GM21786 (cell line): ENCODE data around the gene CYBC1.

ENCODE experiments used
- ATAC-seq: cut with Tn5 transposase; IDR thresholded peaks from one replicate; pipeline ENCODE4 v1.9.1; 2021; ENCODE audit not compliant: unreplicated experiment

CYBC1 gene

DNA sequence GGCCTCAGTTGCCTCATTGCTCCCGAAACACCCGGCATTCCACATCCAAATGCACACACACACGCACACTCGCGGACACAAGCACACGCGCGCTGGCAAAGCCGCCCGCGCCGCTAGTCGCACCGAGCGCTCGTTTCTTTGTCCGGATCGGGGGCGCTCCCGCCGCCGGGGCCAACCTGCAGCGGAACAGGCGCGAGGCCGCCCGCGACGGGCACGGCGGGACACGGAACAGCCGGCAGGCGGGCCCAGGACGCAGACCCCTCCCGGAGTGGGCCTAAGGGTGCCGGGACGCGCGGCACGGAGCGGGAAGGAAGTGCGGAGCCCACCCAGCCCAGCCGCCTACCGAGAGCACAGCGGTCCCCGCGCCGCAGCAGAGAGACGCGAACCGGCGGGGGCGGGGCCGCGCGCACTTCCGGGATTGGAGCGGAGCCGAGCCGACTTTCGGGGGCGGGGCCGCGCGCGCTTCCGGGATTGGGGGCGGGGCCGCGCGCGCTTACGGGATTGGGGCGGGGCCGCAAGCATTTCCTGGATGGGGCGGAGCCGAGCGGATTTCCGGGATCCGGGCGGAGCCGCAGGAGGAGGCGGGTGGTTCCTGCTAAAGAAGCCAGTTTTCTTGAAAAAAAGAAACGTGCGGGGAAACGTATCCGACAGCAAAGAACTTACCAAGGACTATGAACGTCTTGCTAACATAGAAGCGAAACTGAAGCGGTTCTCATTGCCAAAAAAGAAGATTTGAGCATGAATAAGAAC is at the start of gene CYBC1:
CYBC1 (minus strand) TSS at position 396 of the 750 bp plus-strand sequence. CDS start 1,498 bp downstream, outside the sequence.
- ATAC-seq: peak; percentile 47

DNA sequence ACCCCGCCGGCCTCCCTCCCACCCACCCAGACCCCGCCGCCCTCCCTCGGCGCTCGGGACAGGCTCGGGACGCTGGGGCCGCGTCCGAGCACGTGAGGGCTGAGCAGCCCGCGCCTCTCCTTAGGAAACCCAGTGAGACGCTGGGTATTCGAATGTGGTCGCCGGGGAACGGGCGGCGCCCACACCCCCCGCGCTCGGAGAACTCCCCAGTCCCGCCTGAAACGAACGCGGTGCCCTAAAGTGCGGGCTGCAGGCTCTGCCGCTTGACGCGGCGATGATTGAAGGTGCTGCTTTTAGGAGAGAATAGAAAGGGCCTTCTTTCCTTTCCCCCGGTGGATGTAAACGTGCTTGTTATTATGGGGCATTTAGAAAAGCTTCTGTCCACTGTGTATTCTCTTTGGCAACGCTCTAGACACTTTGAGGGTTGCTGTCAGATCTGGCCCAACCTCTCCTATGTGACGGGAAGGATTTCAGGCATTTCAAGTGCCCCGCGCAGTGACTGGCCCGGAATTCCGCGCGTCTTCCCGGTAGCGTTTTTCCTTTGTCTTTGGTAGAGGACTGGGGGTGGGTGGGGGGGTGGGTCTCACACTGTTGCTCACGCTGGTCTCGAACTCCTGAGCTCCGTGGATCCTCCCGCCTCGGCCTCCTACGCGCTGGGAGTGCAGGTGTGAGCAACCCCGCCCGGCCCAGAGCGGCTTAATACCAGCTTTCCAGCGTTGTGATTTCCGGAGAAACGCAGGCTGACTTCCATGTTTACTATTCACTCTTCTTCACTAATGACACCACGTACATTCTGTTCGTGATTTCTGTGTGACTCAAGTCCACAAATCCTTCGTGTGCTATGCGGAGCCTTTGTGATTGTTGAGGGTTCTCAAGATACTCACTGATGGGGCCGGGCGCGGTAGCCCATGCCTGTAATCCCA is 47.2 kb upstream of the CYBC1 start:
- peak; percentile 11 for ATAC-seq

DNA sequence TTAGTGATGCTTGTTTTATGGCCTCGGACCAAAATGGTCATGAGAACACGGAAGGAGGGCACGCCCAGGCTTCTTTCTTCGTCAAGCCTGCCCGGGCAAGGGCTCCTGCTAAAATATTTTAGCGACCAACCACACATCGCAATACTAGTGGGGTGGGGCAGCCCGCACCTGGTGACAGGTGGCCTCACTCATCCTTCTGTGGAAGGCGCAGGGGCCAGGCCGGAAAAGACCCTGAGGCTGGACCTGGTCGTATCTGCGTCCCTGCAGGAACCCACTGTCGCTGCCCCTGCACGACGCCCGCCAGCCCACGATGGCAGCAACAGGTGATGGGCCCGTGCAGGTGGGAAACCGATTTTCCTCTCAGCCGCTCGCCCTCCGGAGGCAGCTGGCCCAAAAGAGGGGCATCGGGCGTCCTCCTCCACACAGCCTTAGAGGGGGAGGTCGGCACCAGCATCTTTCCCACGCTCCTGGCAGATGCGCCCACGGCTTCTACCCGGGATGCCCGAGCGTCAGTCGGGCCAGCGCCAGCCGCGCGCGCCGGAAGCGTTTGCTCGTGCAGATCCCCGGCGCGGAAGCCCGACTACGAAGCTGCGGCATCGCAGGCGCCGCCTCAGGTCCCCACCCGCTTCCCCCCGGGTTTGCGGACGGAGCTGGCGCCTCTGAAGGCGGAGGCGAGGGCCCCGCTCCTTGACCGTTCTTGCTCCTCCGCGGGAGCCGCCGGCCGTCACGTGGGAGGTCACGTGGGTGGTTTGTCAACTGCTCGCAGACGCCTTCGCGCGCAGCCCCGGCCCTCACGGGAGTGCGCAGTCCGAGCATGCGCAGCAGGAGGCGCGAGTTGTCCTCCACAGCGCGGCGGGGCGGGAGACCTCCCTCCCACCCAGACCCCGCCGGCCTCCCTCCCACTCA is 46.2 kb upstream of the CYBC1 start:
- ATAC-seq: peak; percentile 66

DNA sequence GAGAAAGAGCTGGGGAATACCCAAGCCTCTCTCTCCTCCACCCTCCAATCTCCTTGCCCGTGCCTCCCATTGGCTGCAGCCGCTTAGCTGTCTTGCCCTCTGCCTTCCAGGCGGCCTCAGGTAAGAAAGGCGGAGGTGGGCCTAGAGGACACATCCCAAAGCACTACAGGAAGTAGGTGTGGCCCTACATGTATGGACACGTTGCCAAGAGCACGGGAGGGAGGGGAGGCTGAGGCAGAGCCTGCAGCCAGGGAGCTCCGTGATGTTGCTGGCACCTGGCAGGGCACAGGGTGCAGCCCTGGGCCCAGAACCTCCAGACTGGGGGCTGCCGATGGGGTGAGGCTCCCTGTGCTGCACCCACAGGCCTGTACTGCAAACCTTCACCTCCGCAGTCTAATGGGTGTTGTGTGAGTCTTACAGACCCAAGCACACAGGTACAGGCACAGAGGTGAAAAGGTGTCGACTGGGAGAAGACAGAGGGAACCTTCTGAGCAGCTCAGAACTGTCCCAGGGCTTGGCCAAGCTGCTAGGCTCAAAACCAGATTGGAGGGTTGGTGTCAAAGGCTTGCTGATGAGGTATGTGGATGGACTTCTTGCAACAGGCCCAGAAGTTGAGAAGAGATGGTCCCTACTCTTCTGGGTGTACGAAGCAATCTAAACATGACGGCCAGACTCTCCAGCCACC is 45.4 kb upstream of the CYBC1 start:
- no peak for ATAC-seq

DNA sequence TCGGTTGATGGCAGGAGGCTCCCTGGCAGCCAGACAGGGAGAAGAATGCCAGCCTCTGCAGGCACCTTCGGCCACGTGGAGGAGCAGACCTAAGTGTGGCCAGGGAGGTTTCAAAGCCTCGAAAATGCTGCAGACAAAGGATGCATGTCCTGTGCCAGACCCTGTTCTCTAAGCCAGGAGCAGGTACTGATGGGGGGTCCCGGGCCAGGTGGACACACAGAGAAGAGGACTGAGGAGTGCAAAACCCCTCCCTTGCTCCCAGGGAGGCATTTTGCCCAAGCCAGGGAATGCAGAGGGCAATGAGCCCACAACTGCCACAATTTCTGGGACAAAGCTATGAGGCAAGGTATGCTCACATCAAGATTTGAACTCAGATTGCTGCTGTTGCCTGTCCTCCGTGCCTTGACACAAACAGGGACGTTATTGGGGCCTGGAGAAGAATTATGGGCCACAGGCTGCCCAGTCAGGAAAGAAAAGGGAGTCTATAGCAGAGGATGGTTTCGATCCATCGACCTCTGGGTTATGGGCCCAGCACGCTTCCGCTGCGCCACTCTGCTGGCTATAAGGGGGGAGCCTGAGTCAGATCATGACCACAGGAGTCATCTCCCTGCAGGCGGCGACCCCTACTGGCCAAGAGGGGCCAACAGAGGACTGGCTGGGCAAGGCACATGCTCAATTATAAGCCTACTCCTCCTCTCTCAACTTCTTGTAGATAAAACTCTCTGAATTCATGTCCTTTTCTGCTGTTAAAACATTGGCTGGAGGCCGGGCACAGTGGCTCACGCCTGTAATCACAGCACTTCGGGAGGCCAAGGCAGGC is 43.9 kb upstream of the CYBC1 start:
- ATAC-seq: peak; percentile 44

DNA sequence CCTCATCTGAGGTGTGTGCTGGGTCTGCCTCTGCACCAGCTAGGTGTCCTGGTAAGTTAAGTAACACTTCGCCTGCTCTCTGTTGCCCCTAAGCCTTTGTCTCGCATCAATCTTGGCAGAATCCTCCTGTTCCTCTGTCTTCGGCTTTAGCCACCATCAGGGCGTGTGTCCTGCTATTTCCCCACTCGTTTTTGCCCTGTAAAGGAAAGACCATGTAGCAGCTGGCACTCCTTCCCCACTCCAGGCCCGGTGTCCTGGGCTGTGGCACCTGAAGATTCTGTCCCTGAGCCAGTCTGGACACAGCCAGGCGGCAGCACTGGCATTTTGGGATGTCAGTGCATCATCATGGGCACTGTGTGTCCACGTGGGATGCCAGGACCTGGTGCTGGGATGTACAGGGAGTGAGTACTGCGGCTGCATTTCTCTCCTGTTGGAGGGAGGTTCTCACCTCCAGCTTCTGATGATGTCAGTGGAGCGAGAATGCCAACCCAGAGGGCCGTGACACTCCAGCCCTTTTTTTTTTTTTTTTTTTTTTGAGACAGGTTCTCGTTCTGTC is 42.8 kb upstream of the CYBC1 start:
- no peak for ATAC-seq

DNA sequence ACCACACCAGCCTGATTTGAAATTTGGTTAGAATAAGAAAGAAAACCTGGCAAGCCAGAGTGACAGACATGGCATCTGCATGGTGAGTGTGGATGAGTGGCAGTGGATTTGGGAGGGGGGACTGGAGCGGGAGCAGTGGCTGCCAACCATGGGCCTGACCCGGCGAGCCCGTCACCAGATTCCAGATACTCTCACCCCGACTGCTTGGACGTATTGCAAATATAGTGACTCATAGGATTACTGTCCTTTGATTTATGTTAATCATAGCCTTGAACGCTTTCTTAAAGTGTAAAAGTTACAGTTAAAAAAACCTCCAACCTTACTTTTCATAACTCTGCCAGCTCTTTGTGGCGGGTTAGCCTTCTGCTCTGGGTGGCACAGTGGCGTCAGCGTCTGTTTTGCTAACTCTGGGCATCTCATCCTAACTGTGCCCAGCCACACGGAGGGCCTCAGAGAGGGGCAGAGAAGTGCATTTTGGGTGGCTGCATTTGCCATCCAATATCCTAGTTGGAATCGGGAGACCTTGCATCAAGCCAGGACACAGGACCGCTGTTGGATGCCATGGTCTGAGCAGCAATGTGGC is 42.2 kb upstream of the CYBC1 start:
- no peak for ATAC-seq

DNA sequence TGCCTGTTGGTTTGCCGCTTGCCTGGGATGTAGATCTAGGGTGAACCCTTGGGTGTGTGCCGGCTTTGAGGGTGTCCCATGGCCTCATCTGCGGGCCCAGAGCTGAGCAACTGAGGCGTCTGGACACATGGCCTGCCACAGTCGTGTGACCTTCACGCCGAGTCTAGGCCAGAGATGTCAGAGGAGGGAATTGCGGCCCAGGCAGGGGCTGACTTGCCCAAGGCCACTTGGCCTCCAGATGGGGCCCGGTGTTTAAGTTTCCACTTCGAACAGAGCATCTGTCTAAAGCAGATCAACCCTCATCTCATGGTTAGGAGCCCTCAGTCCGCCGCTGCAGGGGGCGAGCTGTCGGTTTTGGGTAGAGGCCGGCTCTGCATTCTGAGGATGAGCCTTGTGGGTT is 41.0 kb upstream of the CYBC1 start:
- ATAC-seq: no peak

DNA sequence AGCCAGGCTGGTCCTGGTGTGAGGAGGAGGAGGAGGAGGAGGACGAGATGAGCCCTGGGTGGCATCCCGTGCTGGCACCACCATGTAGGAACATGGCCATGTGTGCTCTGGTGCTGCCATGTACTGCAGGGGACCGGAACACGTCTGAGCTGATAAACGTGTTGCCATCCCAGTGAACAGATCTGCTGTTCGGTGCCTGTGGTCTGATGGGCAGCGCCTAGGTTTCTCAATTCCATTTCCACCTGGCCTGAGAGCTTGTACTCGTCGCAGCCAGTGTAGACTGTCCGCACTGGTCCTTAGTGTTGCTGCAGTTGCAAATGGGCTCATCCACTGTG is 40.6 kb upstream of the CYBC1 start:
- ATAC-seq: no peak

DNA sequence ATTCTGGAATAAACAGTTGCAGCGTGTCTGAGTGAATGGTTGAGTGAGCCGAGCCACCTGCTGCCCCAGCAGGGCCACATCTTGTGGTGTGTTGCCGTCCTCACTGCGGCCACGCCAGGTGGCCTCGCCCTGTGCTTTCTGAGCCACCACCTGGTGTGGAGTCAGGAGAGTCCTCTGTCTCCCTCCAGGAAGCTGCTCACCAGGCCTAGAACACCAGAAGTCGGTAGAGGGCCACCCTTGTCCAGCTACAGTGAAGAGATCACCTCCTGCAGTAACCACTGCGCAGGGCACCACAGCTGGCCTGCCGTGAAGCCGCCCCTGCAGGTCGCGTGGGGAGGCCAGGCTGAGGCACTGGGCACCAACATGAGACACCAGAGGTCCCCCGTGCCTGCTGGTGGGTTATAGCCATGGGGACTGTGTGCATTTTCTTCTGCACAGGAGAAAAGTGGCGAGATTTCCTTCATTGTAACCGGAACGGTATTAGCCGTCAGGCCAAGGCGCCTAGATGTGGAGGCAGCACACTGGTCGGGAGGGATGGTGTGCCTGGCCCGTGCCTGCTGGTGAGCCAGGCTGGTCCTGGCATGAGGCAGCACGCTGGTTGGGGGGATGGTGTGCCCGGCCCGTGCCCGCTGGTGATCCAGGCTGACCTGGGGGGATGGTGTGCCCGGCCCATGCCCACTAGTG is 40.1 kb upstream of the CYBC1 start:
- no peak for ATAC-seq

DNA sequence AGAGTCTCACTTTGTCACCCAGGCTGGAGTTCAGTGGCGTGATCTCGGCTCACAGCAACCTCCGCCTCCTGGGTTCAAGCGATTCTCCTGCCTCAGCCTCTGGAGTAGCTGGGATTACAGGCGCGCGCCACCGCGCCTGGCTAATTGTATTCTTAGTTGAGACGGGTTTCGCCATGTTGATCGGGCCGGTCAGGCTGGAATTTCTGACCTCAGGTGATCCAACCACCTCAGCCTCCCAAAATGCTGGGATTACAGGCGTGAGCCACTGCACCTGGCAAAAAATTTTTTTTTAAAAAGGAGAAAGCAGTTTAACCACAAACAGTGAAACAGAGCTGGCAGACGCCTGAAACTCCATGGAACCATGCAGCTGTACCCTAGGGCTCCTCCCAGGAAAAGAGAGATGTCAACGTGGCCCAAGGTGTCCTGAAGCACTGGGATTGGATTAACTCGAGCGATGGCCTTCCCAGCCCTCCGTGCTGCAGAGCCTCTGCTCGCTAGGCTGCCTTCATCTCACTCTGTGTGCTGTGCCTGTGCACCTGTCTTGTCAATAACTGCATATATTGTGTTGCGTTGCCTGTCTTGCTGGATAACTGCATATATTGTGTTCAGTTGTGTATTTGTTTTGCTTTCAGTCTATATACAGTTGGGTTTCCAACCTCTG is 39.4 kb upstream of the CYBC1 start:
- ATAC-seq: no peak

DNA sequence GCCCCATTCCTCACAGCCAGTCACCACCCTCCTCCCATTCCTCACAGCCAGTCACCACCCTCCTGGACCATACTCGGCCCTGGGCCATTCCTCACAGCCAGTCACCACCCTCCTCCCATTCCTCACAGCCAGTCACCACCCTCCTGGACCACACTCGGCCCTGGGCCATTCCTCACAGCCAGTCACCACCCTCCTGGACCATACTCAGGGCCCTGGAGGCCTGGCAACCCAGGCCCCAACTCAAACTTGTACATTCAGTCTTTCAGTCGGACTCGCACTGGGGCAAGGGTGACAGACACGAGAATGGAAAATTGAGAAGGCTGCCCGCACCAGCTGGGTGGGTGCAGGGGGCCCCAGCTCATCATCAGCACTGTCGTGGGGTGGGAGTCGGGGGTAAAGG is 38.6 kb upstream of the CYBC1 start:
- no peak for ATAC-seq

DNA sequence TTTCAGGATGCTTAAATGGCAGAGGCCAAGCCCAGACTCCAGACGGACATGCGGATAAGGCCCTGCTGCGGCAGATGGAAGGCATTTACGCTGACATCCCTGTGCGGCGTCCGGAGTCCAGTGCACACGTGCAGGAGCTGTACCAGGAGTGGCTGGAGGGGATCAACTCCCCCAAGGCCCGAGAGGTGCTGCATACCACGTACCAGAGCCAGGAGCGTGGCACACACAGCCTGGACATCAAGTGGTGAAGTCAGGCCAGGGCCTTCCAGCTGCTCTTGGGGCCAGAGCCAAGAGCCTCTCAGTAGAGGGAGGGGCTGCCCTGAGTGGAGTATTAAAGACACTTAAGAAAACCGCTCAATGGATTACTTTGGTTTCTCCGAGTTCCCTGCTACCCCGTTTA is 37.4 kb upstream of the CYBC1 start:
- ATAC-seq: no peak

DNA sequence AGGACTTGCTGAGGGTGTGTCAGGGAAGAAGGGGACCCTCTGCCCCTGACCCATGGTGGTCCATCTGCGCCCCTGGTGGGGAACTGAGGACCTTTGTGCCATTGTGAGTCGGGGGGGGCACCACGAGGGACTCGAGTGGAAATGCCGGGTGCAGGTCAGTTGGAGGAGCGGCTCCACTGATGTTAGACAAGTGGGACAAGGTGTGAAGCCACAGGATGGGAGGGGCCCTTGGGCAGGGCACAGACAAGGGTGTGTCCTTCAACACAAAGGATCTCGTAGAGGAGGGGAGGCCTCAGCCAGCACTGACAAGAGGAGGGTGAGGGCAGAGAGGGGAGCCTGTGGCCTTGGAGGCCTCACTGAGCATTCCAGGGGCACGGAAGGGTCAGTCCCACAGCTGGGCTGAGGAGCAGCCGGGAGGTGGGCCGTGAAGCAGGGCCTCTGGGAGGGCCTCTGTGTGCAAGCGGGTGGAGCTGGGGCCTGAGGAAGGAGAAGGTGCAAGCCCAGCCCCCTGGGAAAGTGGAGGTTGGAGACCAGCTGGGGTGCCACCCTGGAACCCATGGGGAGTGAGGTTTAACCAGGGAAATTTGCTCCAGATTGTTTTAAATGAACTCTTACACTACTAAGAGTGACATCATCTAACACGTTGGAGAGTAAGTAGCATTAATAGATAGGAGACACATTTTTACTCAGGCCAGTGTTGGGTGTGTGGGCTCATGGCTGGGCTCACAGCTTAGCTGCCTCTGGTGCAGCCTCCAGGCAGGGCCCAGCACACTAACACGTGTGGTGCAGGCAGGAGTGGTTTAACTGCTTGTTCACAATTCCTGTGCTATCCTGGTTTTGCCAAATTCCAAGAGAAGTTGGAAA is 35.9 kb upstream of the CYBC1 start:
- ATAC-seq: no peak

DNA sequence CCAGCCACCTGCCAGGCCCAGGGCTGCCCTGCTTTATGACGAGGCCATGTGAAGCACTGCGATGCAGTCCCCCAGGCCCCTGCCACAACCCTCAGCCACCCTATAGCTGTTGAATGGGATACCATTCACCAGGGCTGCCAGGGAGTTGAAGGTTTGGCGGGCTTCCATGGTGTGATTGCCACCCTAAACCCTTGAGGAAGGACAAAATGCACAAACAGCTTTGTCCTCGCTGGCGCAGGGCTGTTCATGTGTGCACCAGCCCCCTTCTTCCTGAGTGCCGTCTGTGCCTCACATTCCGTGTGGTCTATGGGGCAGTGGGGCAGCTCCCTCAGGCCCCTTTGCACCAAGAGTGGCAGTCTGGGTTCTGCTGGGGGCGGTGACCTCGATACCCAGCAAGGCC is 33.3 kb upstream of the CYBC1 start:
- no peak for ATAC-seq

DNA sequence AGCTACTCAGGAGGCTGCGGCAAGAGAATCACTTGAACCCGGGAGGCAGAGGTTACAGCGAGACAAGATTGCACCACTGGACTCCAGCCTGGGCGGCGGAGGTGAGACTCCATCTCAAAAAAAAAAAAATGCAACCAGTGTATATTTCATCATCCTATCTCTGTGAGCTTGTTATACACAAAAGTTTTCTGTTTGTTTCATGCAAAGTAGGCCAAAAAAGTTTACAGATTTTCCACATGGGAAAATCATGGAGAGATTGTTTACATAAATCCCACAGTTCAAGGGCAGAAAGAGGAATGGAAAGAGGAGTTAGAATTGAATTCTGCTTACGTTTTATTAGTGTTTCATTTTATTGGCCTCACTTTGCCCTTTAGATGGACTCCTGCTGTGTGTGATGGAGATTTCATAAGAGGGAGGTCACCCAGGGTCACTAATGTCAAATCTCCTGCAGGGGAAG is 32.7 kb upstream of the CYBC1 start:
- ATAC-seq: no peak

DNA sequence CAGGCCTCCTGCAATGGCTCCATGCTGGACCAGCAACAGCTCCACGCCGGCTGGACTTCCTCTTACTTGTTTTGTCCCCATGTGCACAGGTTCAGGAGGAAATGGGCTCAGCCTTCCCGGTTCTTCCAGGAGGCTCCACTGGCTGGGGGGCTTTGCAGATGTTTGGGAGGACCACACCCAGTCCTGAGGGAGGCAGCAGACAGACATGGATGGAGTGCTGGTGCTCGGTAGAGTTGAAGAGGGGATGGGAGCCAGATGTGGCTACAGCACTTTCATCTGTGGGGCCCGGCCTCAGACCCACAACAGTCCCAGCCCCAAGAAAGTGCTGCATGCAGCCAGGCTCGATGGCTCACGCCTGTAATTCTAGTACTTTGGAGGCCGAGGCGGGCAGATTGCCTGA is 29.8 kb upstream of the CYBC1 start:
- no peak for ATAC-seq
